Spleen (tissue), 7 donors: Measurements from ENCODE around the gene BZW2.

Experiments
- CTCF ChIP-seq, 11 experiments: fragments of 200-600 bp in 7 of 11; fragments of 450-650 bp in 4 of 11; sonication (generic) in 4 of 11; IDR thresholded peaks in 8 of 11; conservative IDR thresholded peaks in 3 of 11; 1 replicate in 7 of 11; 2 replicates in 4 of 11; pipeline versions ENCODE4 v1.4.0 to v1.8.0; 2016 to 2021; ENCODE audit warnings: antibody characterized with exemption in 11 of 11, inconsistent platforms in 4 of 11, mild to moderate bottlenecking in 1 of 11
- POLR2A ChIP-seq, 3 donors: fragments of 450-650 bp; IDR thresholded peaks; one replicate each; pipeline ENCODE4 v1.5.1; 2017; ENCODE audit warnings: antibody characterized with exemption in 3 of 3, mild to moderate bottlenecking in 1 of 3
- POLR2AphosphoS5 ChIP-seq, 3 donors: sonication (generic); formaldehyde crosslinking; IDR thresholded peaks; one replicate each; pipeline ENCODE4 v1.5.1; 2017; ENCODE audit warnings: antibody characterized with exemption in 3 of 3
- donor health status: DM: no; HTN: no; CAD: no; lungs with moderate emphysema.
- donor health status: DM: no; HTN: no; CAD: no.
- donor health status: DM: no; HTN: no; CAD: no.

- TF ChIP-seq CTCF (IDR thresholded peaks at IDR 0.05 in 8 of 11, conservative IDR thresholded peaks at IDR 0.05 in 3 of 11), result no peak
- no peak for TF ChIP-seq POLR2A (IDR thresholded peaks at IDR 0.05)
- TF ChIP-seq POLR2AphosphoS5 (IDR thresholded peaks at IDR 0.05), result no peak
These were observed 94.6 kb downstream of the BZW2 start for GRCh38 chr7:16740623-16740953.
